Embryonic facial prominence (tissue), 1 donor: ENCODE results near the gene TRIM56.
A peak's percentile ranks its signal among the peaks of the same experiment; 100 is the strongest.
"Not testable (repeated sequence)": the region's sequence is repeated elsewhere in the genome, so short reads cannot be mapped to it uniquely, and the experiment has no call there.

Source experiments
- DNase-seq: peaks from one replicate; pipeline ENCODE4 v3.0.0-alpha.2; 2016; ENCODE audit errors: extremely low spot score

TRIM56 gene

DNA sequence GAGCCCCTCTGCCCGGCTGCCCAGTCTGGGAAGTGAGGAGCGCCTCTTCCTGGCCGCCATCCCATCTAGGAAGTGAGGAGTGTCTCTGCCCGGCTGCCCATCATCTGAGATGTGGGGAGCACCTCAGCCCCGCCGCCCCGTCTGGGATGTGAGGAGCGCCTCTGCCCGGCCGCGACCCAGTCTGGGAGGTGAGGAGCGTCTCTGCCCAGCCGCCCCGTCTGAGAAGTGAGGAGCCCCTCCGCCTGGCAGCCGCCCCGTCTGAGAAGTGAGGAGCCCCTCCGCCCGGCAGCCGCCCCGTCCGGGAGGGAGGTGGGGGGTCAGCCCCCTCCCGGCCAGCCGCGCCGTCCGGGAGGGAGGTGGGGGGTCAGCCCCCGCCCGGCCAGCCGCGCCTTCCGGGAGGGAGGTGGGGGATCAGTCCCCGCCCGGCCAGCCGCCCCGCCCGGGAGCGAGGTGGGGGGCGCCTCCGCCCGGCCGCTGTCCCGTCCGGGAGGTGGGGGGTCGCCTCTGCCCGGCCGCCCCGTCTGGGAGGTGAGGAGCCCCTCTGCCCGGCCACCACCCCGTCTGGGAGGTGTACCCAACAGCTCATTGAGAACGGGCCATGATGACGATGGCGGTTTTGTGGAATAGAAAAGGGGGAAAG, 7.1 kb downstream of the TRIM56 start:
- not testable (repeated sequence) for DNase-seq

DNA sequence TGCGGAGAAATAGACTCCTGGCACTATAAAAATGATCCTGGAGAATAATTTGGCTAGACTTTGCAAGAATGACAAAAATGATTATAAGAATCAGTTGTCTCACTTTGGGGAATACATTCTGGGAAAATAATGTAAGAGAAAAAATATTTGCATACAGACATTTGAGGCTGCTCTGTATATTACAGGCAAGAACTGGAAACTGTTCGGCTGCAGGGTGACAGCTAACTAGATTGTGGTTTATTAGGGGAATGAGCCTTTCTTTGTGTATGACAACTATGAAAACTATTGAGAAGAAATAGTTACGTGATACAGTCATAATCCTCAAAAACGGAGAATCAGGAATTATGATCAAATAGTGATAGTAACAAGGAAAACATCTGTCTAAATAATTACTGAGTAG, 8.6 kb downstream of the TRIM56 start:
- no peak for DNase-seq

DNA sequence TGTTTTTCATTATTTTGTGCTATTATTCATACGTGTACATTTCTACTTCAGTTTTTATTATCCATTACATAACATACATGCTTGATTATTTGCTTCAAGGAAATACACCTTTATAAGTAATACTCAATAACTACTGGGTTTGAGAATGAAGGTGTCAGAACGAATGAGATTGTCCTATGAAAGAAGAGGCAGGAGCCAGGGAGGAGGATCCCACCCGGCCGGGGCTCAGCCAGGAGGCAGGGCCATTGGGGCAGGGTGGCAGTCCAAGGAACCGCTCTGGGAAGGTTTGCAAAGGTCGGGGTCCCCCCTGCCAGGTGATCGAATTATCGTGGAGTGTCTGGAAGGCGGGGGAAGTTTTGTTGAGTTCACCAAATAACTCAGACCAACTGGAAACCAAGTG, 9.1 kb downstream of the TRIM56 start:
- no peak for DNase-seq

DNA sequence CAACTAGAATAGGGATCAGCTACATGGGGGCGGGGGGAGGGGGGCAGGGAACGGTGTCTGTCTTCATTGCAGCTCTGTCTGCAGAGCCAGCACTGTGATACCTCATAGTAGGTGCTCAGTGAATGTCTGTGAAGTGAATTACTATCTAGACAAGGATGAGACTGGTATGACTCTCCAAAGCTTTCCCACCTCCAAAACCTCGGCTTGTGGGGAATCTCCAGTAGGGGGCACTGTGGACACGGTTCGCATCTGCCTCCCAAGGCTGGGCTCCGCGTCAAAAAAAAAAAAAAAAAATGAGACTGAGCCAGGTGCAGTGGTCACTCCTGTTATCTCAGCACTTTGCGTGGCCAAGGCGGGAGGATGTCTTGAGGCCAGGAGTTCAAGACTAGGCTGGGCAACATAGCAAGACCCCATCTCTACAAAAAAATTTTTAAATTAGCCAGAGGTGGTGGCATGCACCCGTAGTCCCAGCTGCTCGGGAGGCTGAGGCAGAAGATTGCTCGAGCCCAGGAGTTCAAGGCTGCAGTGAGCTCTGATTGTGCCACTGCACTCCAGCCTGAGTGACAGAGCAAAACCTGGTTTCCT, 9.6 kb downstream of the TRIM56 start:
- DNase-seq, result no peak

DNA sequence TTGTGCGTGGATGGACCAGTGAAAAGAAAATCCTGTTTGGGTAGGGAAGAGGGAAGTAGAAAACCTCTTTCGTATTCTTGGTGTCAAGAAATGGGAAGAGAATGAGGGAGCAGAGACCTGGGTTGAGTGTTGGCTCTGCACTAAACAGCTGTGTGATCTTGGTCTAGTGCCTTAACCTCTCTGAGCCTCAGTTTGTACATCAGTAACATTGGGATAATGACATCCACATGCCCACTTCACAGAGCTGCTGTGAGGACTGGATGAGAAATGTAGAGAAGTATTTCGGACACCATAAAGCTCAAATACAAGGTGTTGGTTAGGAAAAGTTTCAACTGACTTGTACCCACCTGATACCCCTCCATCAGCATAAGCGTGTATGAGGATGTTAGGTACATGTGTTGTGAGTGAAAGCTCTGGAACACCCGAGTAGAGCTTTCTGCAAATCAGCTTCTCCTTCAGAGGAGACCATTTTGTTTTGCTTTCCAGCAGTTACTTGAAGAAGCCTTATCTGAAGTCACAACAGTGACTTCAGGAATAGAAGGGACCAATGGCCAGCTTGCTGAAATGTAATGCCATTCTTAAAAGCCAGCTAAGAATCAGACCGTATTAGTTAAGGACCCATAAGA, 11.2 kb downstream of the TRIM56 start:
- no peak for DNase-seq

DNA sequence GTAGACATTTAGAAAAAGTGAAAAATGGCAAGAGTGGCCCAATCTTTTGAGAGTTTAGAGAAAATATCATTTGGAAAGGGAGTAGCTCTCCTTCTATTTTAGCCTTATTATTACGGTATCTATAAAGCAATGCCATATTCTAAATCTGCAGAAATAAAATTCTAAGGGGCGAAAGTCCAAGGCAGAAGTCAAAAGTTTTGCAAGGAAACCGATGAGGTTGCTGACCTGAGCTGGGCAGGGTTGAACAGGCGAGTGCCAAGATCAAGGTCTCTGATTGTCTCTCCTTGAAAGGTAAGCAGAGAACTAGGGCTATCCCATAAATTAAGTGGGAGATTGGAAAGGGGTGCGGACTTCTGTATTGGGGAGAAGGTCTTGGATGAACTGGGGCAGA, 11.7 kb downstream of the TRIM56 start:
- no peak for DNase-seq

DNA sequence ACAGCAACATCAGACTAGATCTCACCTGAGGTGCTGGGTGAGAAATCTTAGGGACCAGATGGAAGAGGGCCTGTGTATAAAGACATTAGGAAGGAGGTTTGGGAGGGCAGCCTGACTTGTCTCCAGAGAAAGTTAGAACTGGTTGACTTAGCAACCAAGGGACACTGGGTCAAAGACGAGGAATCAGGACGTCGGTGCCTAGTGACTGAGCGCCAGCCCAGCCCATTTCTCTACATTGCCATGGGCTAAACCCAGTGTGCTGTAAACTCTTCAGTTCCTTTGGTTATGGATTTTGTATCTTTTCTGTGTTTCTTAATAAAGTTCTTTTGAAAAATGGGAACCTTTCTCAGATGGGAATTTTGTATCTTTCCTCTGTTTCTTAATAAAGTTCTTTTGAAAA, 12.3 kb downstream of the TRIM56 start:
- DNase-seq, result no peak

DNA sequence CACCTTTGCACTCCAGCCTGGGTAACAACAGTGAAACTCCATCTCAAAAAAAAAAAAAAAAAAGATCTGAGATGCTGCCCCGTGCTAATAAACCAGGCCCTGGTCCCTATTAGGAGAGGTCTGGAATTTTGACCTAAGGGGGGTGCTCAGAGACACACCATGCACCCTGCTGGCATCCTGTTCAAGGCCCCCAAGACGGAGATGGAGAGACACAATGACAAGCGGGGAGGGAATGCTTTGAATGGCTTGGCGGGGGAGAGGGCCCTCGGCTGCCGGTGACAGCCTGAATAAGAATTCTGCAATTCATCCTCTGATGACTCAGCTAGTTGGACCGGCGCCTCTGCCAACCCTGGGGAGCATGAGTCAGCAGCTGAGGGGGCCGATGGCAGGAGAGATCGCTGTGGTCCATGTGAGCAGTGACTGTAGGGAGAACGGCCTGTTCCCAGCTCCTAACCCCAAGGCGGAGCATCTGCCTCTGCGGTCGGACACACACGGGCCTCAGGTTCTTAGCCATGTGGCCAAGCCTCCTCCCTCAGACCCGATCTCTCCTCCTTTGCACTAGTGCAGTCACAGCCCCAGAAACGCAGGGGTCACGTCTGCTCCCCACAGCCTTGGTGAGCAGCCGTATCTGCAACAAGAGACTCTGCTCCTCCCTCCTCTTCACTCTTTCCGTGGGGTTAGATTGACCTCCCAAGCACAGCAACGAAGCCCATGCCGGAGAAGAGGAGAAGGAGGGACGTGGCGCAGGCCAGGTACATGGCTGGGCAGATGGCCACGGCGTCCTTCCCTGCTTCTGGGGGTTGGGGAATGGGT, 14.9 kb downstream of the TRIM56 start:
- peak; percentile 61 for DNase-seq

DNA sequence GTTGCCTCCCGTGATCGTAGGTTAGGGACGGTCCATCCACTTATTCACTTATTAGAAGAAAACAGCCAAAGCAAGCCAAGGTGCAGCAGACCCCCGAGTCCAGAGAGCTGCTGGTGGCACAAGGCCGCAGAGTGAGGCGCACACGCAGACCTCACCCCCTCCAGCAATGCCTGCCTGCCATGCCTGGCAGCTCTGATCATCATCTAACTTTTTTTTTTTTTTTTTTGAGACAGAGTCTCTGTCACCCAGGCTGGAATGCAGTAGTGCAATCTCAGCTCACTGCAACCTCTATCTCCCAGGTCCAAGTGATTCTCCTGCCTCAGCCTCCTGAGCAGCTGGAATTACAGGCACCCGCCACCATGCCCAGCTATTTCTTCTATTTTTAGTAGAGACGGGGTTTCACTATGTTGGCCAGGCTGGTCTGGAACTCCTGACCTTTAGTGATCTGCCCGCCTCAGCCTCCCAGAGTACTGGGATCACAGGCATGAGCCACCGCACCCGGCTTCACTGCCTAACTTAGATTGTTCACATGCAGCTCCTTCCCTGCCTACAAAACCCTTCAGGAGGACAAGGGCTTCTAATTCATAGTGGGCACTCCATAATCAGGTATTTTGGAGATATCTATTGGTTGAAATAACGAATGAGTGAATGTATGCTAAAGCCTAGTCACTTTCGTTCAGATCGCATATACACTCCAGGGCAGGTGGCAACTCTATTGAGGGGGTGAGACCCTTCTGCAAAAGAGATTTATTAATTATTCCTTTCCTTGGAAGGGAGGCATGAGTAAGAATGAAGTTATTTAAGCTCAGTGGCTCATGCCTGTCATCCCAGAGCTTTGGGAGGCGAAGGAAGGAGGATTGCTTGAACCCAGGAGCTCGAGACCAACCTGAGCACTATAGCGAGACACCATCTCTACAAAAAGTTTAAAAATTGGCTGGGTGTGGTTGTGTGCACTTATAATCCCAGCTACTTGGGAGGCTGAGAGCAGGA, 15.9 kb downstream of the TRIM56 start:
- DNase-seq, result no peak

DNA sequence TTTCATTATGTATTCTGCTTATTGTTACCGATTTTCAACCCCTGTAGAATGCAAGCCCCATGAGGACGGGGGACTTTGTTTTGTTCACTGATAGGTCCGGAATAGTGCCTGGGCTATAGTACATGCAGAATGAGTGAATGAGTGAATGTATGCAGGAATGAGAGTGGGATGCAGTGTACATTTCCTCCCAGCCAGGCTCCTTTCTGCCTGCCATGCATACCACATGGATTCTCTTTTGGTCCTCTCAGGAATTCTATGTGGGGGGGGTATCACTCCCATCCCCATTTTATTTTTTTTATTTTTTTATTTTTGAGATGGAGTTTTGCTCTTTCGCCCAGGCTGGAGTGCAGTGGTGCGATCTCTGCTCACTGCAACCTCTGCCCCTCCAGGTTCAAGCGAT, 16.7 kb downstream of the TRIM56 start:
- no peak for DNase-seq

DNA sequence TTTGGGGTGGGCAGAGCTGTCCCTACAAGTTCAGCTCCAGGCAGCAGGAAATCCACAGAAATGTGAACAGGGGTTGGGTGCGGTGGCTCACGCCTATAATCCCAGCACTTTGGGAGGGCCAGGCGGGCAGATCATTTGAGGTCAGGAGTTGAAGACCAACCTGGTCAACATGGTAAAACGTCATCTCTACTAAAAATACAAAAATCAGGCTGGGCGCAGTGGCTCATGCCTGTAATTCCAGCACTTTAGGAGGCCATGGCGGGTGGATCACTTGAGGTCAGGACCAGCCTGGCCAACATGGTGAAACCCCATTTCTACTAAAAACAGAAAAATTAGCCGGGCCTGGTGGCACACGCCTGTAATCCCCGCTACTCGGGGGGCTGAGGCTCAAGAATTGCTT, 18.4 kb downstream of the TRIM56 start:
- not testable (repeated sequence) for DNase-seq

DNA sequence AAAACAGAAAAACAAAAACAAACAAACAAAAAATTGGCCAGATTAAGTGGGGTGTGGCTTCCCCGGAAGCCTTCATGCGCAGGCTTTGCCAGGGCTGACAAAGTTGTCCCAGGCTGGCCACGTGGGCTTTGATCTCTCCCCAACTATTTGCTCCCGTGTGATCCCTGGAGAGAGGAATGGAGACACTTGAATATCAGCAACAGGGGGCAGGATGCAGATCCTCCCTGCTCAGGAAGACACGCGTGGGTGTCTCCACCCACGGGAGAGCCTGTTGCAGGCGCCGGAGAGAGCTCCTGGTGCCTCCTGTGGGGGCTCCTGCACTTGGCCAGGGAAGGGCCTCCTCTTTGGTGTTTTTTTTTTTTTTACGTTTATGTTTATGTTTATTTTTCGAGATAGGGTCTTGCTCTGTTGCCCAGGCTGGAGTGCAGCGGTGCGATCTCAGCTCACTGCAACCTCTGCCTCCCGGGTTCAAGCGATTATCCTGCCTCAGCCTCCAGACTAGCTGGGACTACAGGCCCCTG, 19.0 kb downstream of the TRIM56 start:
- DNase-seq, result no peak

DNA sequence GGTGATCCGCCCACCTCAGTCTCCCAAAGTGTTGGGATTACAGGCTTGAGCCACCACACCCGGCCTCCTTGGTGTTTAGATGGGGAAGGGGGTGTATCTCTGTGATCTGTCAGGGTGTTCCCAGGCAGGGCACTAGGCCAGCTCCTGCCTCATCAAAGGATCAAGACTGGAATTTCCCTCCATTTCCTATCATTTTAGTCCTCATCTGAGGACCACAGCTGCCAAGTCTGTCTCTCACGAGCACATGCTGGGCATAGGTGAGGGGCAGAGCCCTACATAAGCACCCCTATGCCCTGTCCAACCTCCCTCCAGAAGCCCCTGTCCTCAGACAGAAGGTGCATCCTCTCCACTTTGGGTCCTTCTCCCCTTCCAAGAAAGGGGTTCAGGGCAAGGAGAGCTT, 19.5 kb downstream of the TRIM56 start:
- no peak for DNase-seq

DNA sequence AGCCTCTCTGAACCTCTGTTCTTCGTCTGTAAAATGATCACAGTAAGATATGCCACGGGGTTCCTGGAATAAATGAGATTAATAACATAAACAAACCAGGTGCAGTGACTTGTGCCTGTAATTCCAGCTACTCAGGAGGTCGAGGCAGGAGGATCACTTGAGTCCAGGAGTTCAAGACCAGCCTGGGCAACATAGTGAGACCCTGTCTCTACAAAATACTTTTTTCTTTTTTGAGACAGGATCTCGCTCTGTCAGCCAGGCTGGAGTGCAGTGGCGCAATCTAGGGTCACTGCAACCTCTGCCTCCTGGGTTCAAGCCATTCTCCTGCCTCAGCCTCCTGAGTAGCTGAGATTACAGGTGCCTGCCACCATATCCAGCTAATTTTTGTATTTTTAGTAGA, 20.0 kb downstream of the TRIM56 start:
- DNase-seq, result not testable (repeated sequence)

DNA sequence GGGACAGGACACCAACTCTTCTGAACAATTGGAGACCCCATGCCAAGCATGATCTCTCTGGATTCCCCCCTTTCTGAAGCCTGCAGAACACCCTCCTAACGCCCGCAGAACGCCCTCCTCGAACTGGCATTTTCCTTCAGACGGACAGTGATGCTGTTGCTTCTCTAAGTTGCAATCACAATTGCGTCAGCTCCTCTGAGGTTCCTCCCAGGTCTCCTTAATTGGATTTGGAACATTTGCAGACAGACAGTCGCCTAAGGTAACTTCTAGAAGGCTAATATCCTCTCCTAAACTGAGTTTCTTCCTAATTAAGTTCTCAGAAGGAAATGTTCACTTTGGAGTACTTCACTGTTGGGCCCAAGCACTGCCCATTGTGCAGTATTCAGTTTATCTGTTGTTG, 21.1 kb downstream of the TRIM56 start:
- DNase-seq, result no peak

DNA sequence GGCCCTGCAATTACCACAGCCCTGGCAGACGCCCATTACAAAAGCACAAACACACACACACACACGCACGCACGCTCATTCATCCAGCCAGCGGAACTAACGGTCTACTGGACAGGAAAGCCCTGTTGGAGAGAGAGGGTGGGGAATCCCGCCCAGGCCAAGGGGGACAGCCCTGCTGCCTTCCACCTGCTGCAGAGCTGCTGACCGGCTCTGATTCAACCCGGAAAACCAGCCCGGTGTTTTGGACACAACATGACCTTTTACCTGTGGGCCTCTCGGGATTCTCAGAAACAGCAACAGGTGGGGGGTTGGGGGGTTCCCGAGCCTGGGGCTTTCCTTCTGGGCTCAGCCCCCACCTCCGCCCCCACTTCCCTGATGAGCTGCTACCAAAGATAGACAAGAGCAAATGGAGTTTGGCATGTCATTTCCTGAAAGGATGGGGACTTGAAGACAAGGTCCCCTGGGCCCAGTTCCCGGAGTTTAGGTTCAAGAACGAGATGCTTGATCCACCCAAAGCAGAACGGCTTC, 23.1 kb downstream of the TRIM56 start:
- DNase-seq, result no peak

DNA sequence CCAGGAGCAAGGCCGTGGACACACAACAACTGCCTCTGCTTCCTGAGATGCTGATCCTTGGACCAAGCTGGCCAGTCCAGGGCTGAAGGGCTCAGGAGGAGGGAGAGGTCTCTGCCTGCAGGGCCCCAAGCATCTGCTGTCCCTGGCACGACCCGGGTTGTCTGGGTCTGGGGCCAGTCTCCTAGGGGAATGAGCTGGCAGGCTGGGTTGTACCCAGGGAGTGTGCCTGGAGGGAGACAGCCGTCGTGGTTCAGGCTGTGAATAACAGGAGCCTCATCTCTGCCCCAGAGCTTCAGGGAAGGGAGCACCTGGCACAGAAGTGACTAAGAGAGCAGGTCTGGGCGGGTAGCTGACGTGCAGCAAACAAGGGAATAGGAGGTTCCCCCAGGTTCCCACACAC, 23.7 kb downstream of the TRIM56 start:
- no peak for DNase-seq

DNA sequence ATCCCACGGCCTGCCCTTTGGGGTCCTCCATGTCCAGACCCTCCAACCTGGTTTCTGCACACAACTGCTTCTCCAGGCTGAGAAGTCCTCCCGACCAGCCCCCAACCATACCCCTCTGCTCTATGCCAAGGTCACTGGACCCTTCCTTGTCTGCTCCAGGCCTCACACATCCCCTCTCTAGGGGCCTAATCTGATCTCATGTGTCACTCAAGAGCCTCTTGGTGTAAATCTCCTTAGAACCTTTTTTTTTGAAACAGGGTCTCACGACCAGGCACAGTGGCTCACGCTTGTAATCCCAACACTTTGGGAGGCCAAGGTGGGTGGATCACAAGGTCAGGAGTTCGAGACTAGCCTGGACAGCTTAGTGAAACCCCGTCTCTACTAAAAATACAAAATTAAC, 24.1 kb downstream of the TRIM56 start:
- no peak for DNase-seq

DNA sequence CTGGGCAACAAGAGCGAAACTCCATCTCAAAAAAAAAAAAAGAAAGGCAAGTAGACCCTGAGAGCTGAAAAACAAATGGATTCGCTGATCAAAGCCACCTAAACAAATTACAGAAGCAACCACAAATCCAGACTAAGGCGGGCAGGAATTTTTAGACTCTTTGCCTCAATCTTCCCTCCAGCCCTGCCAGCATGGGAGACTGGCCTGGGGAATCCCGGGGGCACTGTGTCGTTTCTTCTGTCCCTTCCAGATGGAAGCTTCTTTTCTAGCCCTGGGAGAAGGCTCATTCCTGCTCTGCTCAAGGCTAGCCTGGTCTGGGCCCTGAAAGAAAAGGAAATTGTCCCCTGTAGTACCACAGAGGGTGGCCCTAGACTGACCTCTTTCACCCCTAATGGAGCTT, 26.0 kb downstream of the TRIM56 start:
- DNase-seq, result no peak

DNA sequence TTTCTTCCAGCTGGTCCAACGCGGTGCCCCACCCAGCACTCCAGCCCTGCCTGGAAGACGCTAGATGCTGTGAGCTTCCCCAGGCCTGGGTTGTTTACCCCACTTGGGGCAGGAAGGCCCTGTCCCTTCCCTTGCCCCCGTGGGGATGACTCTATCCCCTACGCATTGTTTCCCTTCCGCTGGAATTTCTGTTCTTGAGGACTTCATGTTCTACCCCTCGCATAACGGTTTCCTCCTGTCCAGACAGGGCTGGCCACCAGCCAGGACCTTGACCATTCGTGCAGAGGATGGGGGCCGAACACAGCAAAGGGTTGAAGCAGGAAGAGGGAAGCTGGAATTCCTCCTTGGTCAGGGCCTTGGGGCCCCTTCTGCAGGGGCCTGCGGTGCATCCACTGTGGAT, 27.0 kb downstream of the TRIM56 start:
- no peak for DNase-seq

DNA sequence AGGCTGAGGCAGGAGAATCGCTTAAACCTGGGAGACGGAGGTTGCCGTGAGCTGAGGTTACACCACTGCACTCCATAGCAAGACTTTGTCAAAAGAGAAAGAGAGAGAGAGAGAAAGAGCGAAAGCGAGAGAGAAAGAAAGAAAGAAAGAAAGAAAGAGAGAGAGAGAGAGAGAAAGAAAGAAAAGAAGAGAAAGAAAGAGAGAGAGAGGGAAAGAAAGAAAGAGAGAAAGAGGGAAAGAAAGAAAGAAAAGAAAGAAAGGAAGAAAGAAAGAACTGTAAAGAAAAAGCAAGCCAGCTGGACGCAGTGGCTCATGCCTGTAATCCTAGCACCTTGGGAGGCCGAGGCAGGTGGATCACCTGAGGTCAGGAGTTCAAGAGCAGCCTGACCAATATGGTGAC, 27.9 kb downstream of the TRIM56 start:
- DNase-seq, result not testable (repeated sequence)
